Activated T-helper 1 cell treated with anti-CD3 and anti-CD28 coated beads, Interleukin-2, amount 50 U/mL, for 16 hours (primary cell): ENCODE data around the gene STARD13.

Experiments
- DNase-seq, 2 donors: peaks; one replicate each; pipeline ENCODE4 v3.0.0-alpha.2; 2020; ENCODE audit warnings: low read depth in 1 of 2, low spot score in 1 of 2

STARD13 gene

GRCh38 chr13:33100886-33101285 lies 184.7 kb downstream of the STARD13 start:
- DNase-seq, result no peak

DNA sequence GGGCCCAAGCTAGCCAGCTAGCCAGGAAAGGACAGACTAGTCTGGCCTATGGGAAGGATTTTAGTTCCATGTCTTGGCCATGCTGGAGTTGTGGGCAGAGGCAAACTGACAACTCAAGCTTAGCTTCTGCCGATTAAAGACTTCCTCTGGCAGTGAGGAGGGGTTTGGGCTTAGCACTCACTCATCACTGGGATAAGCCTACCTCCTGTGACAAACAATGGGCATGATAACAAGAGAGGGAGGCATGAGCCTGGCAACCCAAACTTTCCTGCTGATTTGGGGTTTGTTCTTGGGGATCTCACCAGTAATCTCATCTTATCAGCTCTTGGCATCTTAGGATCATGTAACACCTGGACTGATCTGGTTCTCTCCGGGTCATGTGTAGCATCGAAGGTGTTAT lies 185.7 kb downstream of the STARD13 start:
- no peak for DNase-seq

DNA sequence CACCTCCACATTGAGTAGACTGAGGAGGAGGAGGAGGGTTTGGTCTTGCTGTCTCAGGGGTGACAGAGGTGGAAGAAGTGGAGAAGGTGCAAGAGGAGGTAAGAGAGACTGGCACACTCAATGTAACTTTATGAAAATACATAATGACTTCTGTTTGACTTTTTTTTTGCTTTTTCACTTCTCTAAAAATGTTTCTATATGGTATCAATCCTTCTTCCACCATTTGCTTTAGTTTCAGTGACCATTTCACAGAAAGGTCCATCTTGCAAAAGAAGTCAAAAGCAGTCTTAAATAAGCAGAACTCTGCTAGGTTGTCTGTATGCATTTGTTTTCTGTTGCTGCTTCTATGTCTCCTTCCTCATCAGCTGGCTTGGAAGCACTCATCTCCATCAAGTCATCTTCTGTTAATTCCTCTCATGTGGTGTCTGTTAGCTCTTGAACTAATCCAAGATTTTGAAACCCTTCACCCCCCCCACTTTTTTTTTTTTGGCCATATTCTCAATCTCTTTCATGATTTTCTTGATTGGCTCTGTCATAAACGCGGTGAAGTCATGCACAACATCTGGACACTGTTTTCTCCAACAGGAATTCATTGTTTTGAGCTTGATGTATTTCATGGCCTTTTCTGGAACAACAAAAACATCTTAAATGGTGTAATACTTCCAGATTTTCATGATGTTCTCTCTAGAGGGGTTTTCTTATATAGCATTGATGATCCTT lies 188.5 kb downstream of the STARD13 start:
- DNase-seq, result no peak

GRCh38 chr13:33092073-33092987 lies 193.2 kb downstream of the STARD13 start:
- DNase-seq, result no peak

DNA sequence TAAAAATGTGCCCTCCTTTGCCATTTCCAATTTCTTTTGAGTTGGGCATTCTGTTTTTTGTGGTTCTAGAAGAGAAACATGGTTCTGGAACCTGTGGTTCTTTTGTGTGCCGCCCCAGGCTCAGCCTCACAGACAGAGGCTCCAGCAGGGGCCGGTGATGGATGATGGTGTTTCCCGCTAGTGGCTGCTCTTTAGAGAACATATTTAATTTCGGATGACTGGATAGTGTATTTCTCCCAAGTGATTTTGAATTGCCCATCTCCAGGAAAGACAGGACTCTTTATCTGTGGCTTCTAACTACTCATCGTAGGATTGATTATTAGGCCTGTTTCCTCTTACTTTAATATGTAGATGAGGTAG lies 194.2 kb downstream of the STARD13 start:
- DNase-seq, result no peak

- DNase-seq, result no peak
Measured at GRCh38 chr13:33090755-33091414, 194.7 kb downstream of the STARD13 start.

- DNase-seq, result no peak
Measured at GRCh38 chr13:33089311-33089710, 196.2 kb downstream of the STARD13 start.

DNA sequence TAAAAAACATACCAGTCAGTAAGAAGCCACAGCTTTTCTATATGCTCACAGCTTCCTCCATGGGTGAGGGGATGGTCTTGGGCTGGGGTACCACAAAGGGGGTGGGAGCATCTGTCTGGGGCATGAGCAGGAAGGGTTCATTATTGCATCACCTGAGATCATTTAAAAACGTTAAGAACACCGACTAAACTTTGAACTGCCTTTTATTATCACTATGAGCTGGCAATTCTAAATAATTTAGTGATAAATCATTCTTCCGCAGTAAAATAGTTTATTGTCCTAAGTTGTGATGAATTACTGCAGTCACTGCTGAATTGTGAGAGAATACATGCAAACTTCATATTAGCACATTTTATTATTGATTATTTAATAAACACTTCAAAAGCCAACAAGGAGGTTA lies 197.8 kb downstream of the STARD13 start:
- DNase-seq, result no peak

GRCh38 chr13:33087091-33087490 lies 198.5 kb downstream of the STARD13 start:
- DNase-seq, result no peak

GRCh38 chr13:33083054-33083453 lies 202.5 kb downstream of the STARD13 start:
- no peak for DNase-seq

- no peak for DNase-seq
Measured at GRCh38 chr13:33081666-33082065, 203.9 kb downstream of the STARD13 start.

DNA sequence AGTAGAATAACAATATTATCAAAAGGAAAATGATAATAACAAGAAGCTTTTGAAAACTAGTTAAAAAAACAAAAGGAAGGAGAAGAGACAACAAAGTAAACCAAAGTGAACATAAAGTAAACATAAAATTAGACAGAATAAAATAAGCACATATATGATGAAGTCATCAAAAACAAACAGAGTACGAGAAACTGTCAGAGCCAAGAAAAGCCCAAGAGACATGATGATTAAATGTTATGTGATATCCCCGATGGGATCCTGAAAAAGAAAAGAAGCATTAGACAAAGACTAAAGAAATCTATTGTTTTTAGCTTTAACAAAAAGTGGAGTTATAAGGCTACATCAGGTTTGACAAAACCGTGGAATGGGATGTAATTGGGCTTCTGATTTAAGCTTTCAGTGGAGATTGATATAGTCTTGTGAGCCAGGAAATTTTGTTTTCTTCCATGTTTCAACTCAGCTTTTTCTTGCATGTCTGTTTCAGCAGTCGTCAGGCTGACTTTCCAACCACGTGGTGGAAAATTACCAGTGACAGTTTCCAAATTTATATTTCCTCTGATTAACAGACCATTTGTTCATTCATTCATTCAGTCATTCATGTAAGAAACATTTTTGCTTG lies 204.5 kb downstream of the STARD13 start:
- no peak for DNase-seq

DNA sequence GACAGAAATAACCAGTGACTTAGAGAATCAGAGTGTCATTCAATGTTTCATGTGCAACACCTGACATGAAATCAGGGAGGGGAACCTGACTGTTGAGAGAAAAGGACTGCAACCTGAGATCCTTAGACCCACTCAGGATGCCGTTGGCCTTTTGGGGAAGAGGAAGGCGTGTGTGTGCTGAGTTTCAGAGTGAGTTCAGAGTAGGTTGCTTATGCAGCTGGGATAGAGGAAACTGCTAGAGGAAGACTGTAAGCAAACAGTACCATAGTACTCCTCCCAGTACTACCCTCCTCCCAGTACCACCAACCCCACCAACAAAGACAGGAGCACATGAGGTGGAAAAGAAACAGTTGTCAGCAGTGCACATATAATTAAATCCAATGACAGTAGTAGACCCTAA lies 205.6 kb downstream of the STARD13 start:
- DNase-seq, result no peak

- DNase-seq, result no peak
Measured at GRCh38 chr13:33078263-33078662, 207.3 kb downstream of the STARD13 start.

- no peak for DNase-seq
Measured at GRCh38 chr13:33076001-33076992, 209.3 kb downstream of the STARD13 start.

DNA sequence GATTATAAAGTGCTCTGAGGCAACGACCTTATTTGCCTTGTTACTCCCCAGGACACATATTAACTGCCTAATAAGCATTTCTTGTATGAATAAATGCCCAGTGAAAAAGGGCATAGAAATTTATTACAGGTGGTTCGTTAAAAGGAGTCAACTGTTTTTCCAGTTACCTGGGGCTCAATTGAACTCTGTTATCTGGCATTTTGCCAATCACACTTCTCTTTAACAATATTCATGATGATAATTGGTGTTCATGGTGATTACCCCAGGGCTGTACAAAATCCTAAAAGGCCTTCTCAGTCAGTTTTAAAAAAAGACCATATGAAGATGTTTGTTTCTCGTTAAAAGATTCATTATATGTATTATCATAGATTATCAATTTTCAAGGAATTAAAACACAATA lies 212.2 kb downstream of the STARD13 start:
- no peak for DNase-seq

GRCh38 chr13:33072759-33073158 lies 212.8 kb downstream of the STARD13 start:
- no peak for DNase-seq

- no peak for DNase-seq
Measured at GRCh38 chr13:33072282-33072681, 213.3 kb downstream of the STARD13 start.

- DNase-seq, result no peak
Measured at GRCh38 chr13:33070713-33071112, 214.8 kb downstream of the STARD13 start.

GRCh38 chr13:33069365-33069764 lies 216.2 kb downstream of the STARD13 start:
- DNase-seq, result no peak
